ENCODE results near the gene AHSG. TPM values are rescaled to one million over a fixed set of nuclear protein-coding genes. Genes with fewer than 3 reads are reported as not detected.

Gene AHSG
- total and polyA plus RNA-seq, 2 donors (not counting 1 experiment from before 2014, with no cell fraction given): not detected

GRCh38 chr3:186637686-186638085 is 24.8 kb downstream of the AHSG start:
- Histone ChIP-seq H3K36me3 (replicated peaks in 1 of 2; ENCODE audit: control extremely low read depth in 1 of 2, control insufficient read depth in 1 of 2, extremely low read depth in 1 of 2, insufficient read depth in 2 of 2, low read length in 1 of 2) (no peaks in the 10 kb centered on the region), H3K9ac (ENCODE audit: low read length) (no peak overlapping the region), H2AFZ (ENCODE audit: insufficient read depth, low read depth, low read length, poor library complexity, severe bottlenecking) (no peak overlapping the region), H3K4me2 (replicated peaks; ENCODE audit: low read depth, low read length, poor library complexity, severe bottlenecking) (no peak overlapping the region), H4K20me1 (ENCODE audit: control insufficient read depth, insufficient read depth, low read length, poor library complexity, severe bottlenecking) (no peaks in the 10 kb centered on the region), H3K79me2 (ENCODE audit: control insufficient read depth, insufficient read depth, low read length) (no peaks in the 10 kb centered on the region), H3K27me3 (replicated peaks in 1 of 4; ENCODE audit: control extremely low read depth in 1 of 4, control insufficient read depth in 3 of 4, insufficient read depth in 4 of 4, low read length in 3 of 4) (peaks cover 0 to 13% (median 0%) of the 10 kb centered on the region in 4 experiments), H3K4me1 (ENCODE audit: control insufficient read depth in 2 of 2, insufficient read depth in 2 of 2, low read length in 2 of 2) (no peaks in the 10 kb centered on the region), H3K27ac (ENCODE audit: low read length in 2 of 2) (no peak overlapping the region), H3K9me3 (ENCODE audit: control extremely low read depth in 1 of 3, control insufficient read depth in 2 of 3, insufficient read depth in 1 of 3, low read length in 2 of 3) (peaks cover 0 to 3% (median 0%) of the 10 kb centered on the region in 3 donors), H3K4me3 (ENCODE audit: control extremely low read depth in 1 of 5, extremely low read depth in 1 of 5, insufficient read depth in 1 of 5, low read depth in 2 of 5, low read length in 4 of 5) (no peak overlapping the region)
- 74% methylated on average over 2 of the region's 3 CpGs for WGBS (ENCODE audit: insufficient coverage)
- DNase-seq: no peak
- ChIA-PET CTCF (interaction anchor here (1.9 kb wide), 1 partner anchor 23 kb away, joined by 4 read pairs; no protein-coding TSS in a partner anchor), POLR2A (no interaction called here)
- intact Hi-C loops (cut with micrococcal nuclease): no loop called here
- no peak overlapping the region for H3K27ac Mint-ChIP-seq
- TF ChIP-seq CTCF (IDR thresholded peaks at IDR 0.05) (no peak), EZH2 (IDR thresholded peaks at IDR 0.05; ENCODE audit: borderline replicate concordance, insufficient read depth, low read depth, low read length, poor library complexity, severe bottlenecking) (no peak)
- H3K27me3 Mint-ChIP-seq: peaks cover 8% of the 10 kb centered on the region
- H3K4me1 Mint-ChIP-seq: peaks cover 2% of the 10 kb centered on the region
- H3K9me3 Mint-ChIP-seq (ENCODE audit: insufficient read depth): no peaks in the 10 kb centered on the region
- ATAC-seq (ENCODE audit: low read depth): no peak
- H3K4me3 Mint-ChIP-seq: no peak overlapping the region

GRCh38 chr3:186638259-186638658 is 25.4 kb downstream of the AHSG start:
- no peaks in the 10 kb centered on the region for H3K79me2 ChIP-seq (ENCODE audit: control insufficient read depth, insufficient read depth, low read length)
- no peak overlapping the region for H3K27ac ChIP-seq (ENCODE audit: low read length in 2 of 2)
- no peak for TF ChIP-seq EZH2 (IDR thresholded peaks at IDR 0.05; ENCODE audit: borderline replicate concordance, insufficient read depth, low read depth, low read length, poor library complexity, severe bottlenecking)
- no peak for TF ChIP-seq CTCF (IDR thresholded peaks at IDR 0.05)
- no peak overlapping the region for H2AFZ ChIP-seq (ENCODE audit: insufficient read depth, low read depth, low read length, poor library complexity, severe bottlenecking)
- no peak for ATAC-seq (ENCODE audit: low read depth)
- intact Hi-C loops (cut with micrococcal nuclease): no loop called here
- Mint-ChIP-seq H3K27me3 (peaks cover 13% of the 10 kb centered on the region), H3K4me1 (peaks cover 2% of the 10 kb centered on the region), H3K27ac (no peak overlapping the region), H3K9me3 (ENCODE audit: insufficient read depth) (no peaks in the 10 kb centered on the region), H3K4me3 (no peak overlapping the region)
- no peaks in the 10 kb centered on the region for H4K20me1 ChIP-seq (ENCODE audit: control insufficient read depth, insufficient read depth, low read length, poor library complexity, severe bottlenecking)
- no peaks in the 10 kb centered on the region for H3K36me3 ChIP-seq (replicated peaks in 1 of 2; ENCODE audit: control extremely low read depth in 1 of 2, control insufficient read depth in 1 of 2, extremely low read depth in 1 of 2, insufficient read depth in 2 of 2, low read length in 1 of 2)
- ChIA-PET CTCF (interaction anchor here (0.7 kb wide), 1 partner anchor 21 kb away, joined by 3 read pairs; no protein-coding TSS in a partner anchor), POLR2A (no interaction called here)
- peaks cover 0 to 3% (median 0%) of the 10 kb centered on the region in 3 donors for H3K9me3 ChIP-seq (ENCODE audit: control extremely low read depth in 1 of 3, control insufficient read depth in 2 of 3, insufficient read depth in 1 of 3, low read length in 2 of 3)
- peaks cover 0 to 13% (median 0%) of the 10 kb centered on the region in 4 experiments for H3K27me3 ChIP-seq (replicated peaks in 1 of 4; ENCODE audit: control extremely low read depth in 1 of 4, control insufficient read depth in 3 of 4, insufficient read depth in 4 of 4, low read length in 3 of 4)
- DNase-seq: no peak
- no CpG with 5 or more reads among the region's 2 CpGs for WGBS (ENCODE audit: insufficient coverage)
- no peak overlapping the region for H3K9ac ChIP-seq (ENCODE audit: low read length)
- H3K4me2 ChIP-seq (replicated peaks; ENCODE audit: low read depth, low read length, poor library complexity, severe bottlenecking): no peak overlapping the region
- H3K4me1 ChIP-seq (ENCODE audit: control insufficient read depth in 2 of 2, insufficient read depth in 2 of 2, low read length in 2 of 2): no peaks in the 10 kb centered on the region
- no peak overlapping the region for H3K4me3 ChIP-seq (ENCODE audit: control extremely low read depth in 1 of 5, extremely low read depth in 1 of 5, insufficient read depth in 1 of 5, low read depth in 2 of 5, low read length in 4 of 5)

All from B cell (primary cell).